Articular chondrocyte of knee joint (primary cell): ENCODE data around the gene GSTT4. TPM values are rescaled to one million over a fixed set of nuclear protein-coding genes. Genes with fewer than 3 reads are reported as not detected.

Experiments used
- total RNA-seq: library from RNA; depleted of rRNA; stranded (reverse); fragments of >200 nt; gene quantifications from 2 replicates; pipeline ENCODE4 v1.2.3, GENCODE V29; 2012

Gene GSTT4
- not detected in 2 replicates for total RNA-seq

GRCh38 chr22:24005201-24005600 is at the start of gene GSTT4:
Gene GSTT4, minus strand, starts transcription at chr22:24005453. Its CDS starts 97 bp downstream, at chr22:24005356.

GRCh38 chr22:23979557-23980240 is 25.6 kb downstream of the GSTT4 start, which contains the start of gene GSTT2:
Gene GSTT2, plus strand, starts transcription at chr22:23980134.

GRCh38 chr22:23974345-23974744 is 30.9 kb downstream of the GSTT4 start, which contains the start of gene DDT:
Gene DDT, minus strand, starts transcription at chr22:23974441. Its CDS starts 27 bp downstream, at chr22:23974414.

GRCh38 chr22:23966568-23966967 is 38.7 kb downstream of the GSTT4 start, which contains the start of gene DDTL:
Gene DDTL, plus strand, starts transcription at chr22:23966888. Its CDS starts 27 bp downstream, at chr22:23966915.

GRCh38 chr22:23961084-23961771 is 44.0 kb downstream of the GSTT4 start, which contains the start of gene GSTT2B:
Gene GSTT2B, minus strand, starts transcription at chr22:23961195. Its CDS starts 64 bp downstream, at chr22:23961131.

Other genes starting within 250 kb of the GSTT4 start
- gene C22orf15, start 242.5 kb downstream of the GSTT4 start, total RNA-seq, result 1.2 and 1.9 TPM in 2 replicates
- 3.9 and 6.5 TPM in 2 replicates for gene CHCHD10, start 237.5 kb downstream of the GSTT4 start, total RNA-seq
- 3.9 and 4.1 TPM in 2 replicates for gene MMP11, start 232.6 kb downstream of the GSTT4 start, total RNA-seq
- gene SMARCB1, start 218.5 kb downstream of the GSTT4 start, total RNA-seq, result 44.3 and 48.2 TPM in 2 replicates
- 0.43 and 0.65 TPM in 2 replicates for gene DERL3, start 166.4 kb downstream of the GSTT4 start, total RNA-seq
- 12.3 and 15.3 TPM in 2 replicates for gene SLC2A11, start 147.6 kb downstream of the GSTT4 start, total RNA-seq
- 156 and 195 TPM in 2 replicates for gene MIF, start 111.1 kb downstream of the GSTT4 start, total RNA-seq
- 1.7 and 19.7 TPM in 2 replicates for gene GSTT2B, start 44.3 kb downstream of the GSTT4 start, total RNA-seq
- 1.0 TPM in 1 of 2 replicates, not detected in the other for gene DDTL, start 38.6 kb downstream of the GSTT4 start, total RNA-seq
- 57.7 and 68.2 TPM in 2 replicates for gene DDT, start 31.0 kb downstream of the GSTT4 start, total RNA-seq
- 0.78 TPM in 1 of 2 replicates, not detected in the other for gene GSTT2, start 25.3 kb downstream of the GSTT4 start, total RNA-seq
- 37.8 and 38.2 TPM in 2 replicates for gene CABIN1, start 5.9 kb upstream of the GSTT4 start, total RNA-seq
- 8.9 and 18.2 TPM in 2 replicates for gene SUSD2, start 176.0 kb upstream of the GSTT4 start, total RNA-seq
- 9.7 and 13.7 TPM in 2 replicates for gene GGT5, start 239.6 kb upstream of the GSTT4 start, total RNA-seq